Measurements from ENCODE around the gene IGFBP2. TPM values are rescaled to one million over a fixed set of nuclear protein-coding genes. Genes with fewer than 3 reads are reported as not detected.

The IGFBP2 gene
- total and polyA plus RNA-seq, 9 of the 15 experiments (the other 6 are each of a cell fraction or from before 2014, with no cell fraction given), result 0.93 TPM; not detected in 8

- no peak overlapping the region for H2AFZ ChIP-seq (ENCODE audit: low read depth, low read length)
These were observed 63.1 kb downstream of the IGFBP2 start for GRCh38 chr2:216696321-216696720.

More at GRCh38 chr2:216696321-216696720, 63.1 kb downstream of the IGFBP2 start:
- Histone ChIP-seq H3K4me3 (no peak overlapping the region), H3K79me2 (ENCODE audit: control insufficient read depth, insufficient read depth, low read length) (no peaks in the 10 kb centered on the region), H3K9me1 (ENCODE audit: control insufficient read depth, insufficient read depth, low read length) (no peaks in the 10 kb centered on the region), H3K9ac (ENCODE audit: insufficient read depth in 1 of 2, low read depth in 2 of 2, low read length in 2 of 2) (no peak overlapping the region), H3K4me2 (ENCODE audit: insufficient read depth, low read length) (no peak overlapping the region), H4K20me1 (replicated peaks; ENCODE audit: control insufficient read depth, insufficient read depth, low read length) (no peaks in the 10 kb centered on the region), H3K4me1 (replicated peaks in 1 of 2; ENCODE audit: control insufficient read depth in 2 of 2, insufficient read depth in 2 of 2, low read length in 2 of 2) (peaks cover 3 to 19% of the 10 kb centered on the region in 2 experiments), H3K27me3 (ENCODE audit: control insufficient read depth in 2 of 2, insufficient read depth in 2 of 2, low read length in 2 of 2) (no peaks in the 10 kb centered on the region; a peak in 1 of 5 replicates), H3K27ac (ENCODE audit: extremely low read depth, low read depth, low read length) (no peak overlapping the region), H3K9me3 (replicated peaks; ENCODE audit: control insufficient read depth, insufficient read depth, low read depth, low read length) (no peaks in the 10 kb centered on the region), H3K36me3 (ENCODE audit: control insufficient read depth, insufficient read depth, low read length) (no peaks in the 10 kb centered on the region)
- no TSS peak for BruUV-seq (replicated peaks)
- ATAC-seq, result no peak
- ChIA-PET CTCF (ENCODE audit: low intra/inter-chr PET ratio) (no interaction called here), POLR2A (no interaction called here)
- TF ChIP-seq PCBP1 (IDR thresholded peaks at IDR 0.05; ENCODE audit: low read depth, low read length, poor library complexity, severe bottlenecking), result no peak
- TF ChIP-seq MXD1 (CRISPR knock-in tag; IDR thresholded peaks at IDR 0.05; ENCODE audit: borderline replicate concordance, poor library complexity, severe bottlenecking), result no peak
- TF ChIP-seq SOX6 (IDR thresholded peaks at IDR 0.05), result no peak
- TF ChIP-seq PHB (CRISPR knock-in tag; IDR thresholded peaks at IDR 0.05), result no peak
- no peak for TF ChIP-seq MAZ (CRISPR knock-in tag; conservative IDR thresholded peaks at IDR 0.05 in 1 of 2, IDR thresholded peaks at IDR 0.05 in 1 of 2)
- no peak for TF ChIP-seq RBM39 (optimal IDR thresholded peaks at IDR 0.05; ENCODE audit: low read depth, low read length)
- WGBS (ENCODE audit: insufficient coverage, low coverage, missing lambda C conversion rate), result 100% methylated on average over 1 of the region's 1 CpG
- intact Hi-C loops (cut with micrococcal nuclease) (loop anchor here (5.0 kb wide), 4 partner anchors 81 to 816 kb away; no protein-coding TSS in a partner anchor), in situ Hi-C loops (cut with MboI) (loop anchor here (10.0 to 25.0 kb wide), 2 partner anchors 288 to 1016 kb away; no protein-coding TSS in a partner anchor)
- no peak for FAIRE-seq
- no peak for DNase-seq (ENCODE audit: extremely low read depth in 1 of 4, low spot score in 3 of 4)
